H1 (cell line): ENCODE data around the gene PAWR. TPM values are rescaled to one million over a fixed set of nuclear protein-coding genes. Genes with fewer than 3 reads are reported as not detected.

ENCODE experiments used
- CTCF ChIA-PET: fragments of 300-600 bp; sonication (Branson Sonifier 250); formaldehyde crosslinking; loops from one replicate; lab custom pipeline; 2021; ENCODE audit not compliant: partially characterized antibody; lab: Charles Lee
- POLR2A ChIA-PET: fragments of 300-600 bp; sonication (Branson Sonifier 250); formaldehyde crosslinking; loops from one replicate; lab custom pipeline; 2021; ENCODE audit warnings: inconsistent platforms; ENCODE audit not compliant: partially characterized antibody; lab: Charles Lee
- DNase-seq, 2 experiments: peaks; one replicate each; pipeline versions ENCODE4 v3.0.0 to v3.0.0-alpha.2; 2010 to 2022; ENCODE audit warnings: low spot score in 2 of 2, low read depth in 1 of 2, mixed read lengths in 1 of 2
- FAIRE-seq: peaks from 2 replicates; lab custom pipeline; 2011; peaks lifted over from hg19 to GRCh38; lab: Jason Lieb, UNC
- H2AFZ ChIP-seq: 2 replicates; pipeline ENCODE4 v1.8.1; 2012; ENCODE audit warnings: low read length, inconsistent platforms
- H2AK5ac ChIP-seq: 2 replicates; pipeline ENCODE4 v1.6.1; 2013; ENCODE audit warnings: low read depth, low read length
- H2BK120ac ChIP-seq: replicated peaks from 2 replicates; pipeline ENCODE3; 2013; ENCODE audit warnings: low read depth, low read length, inconsistent platforms
- H2BK12ac ChIP-seq: 2 replicates; pipeline ENCODE4 v1.6.1; 2013; ENCODE audit warnings: low read depth, low read length
- H2BK15ac ChIP-seq: 2 replicates; pipeline ENCODE4 v1.6.1; 2013; ENCODE audit warnings: low read length
- H2BK20ac ChIP-seq: 2 replicates; pipeline ENCODE4 v1.6.1; 2013; ENCODE audit warnings: low read length
- H2BK5ac ChIP-seq: 2 replicates; pipeline ENCODE4 v1.6.1; 2013; ENCODE audit warnings: low read depth, low read length
- H3K14ac ChIP-seq: 2 replicates; pipeline ENCODE4 v1.6.1; 2013; ENCODE audit warnings: inconsistent platforms; ENCODE audit not compliant: insufficient read length
- H3K18ac ChIP-seq: 2 replicates; pipeline ENCODE4 v1.6.1; 2013; ENCODE audit warnings: low read length; ENCODE audit errors: extremely low read depth
- H3K23ac ChIP-seq: 2 replicates; pipeline ENCODE4 v1.6.1; 2013; ENCODE audit warnings: inconsistent platforms; ENCODE audit not compliant: insufficient read length
- H3K23me2 ChIP-seq: 2 replicates; pipeline ENCODE4 v1.6.1; 2013; ENCODE audit warnings: low read depth, low read length
- H3K27ac ChIP-seq: 2 replicates; pipeline ENCODE4 v1.6.1; 2011; ENCODE audit warnings: low read depth, low read length, inconsistent platforms
- H3K27me3 ChIP-seq, 4 experiments: replicated peaks in 1 of 4; 1 replicate in 1 of 4; 2 replicates in 3 of 4; pipeline versions ENCODE4 v1.6.1 to v1.8.1; 2011 to 2013; ENCODE audit warnings: low read length in 3 of 4, mild to moderate bottlenecking in 3 of 4, inconsistent platforms in 2 of 4, mixed read lengths in 2 of 4, moderate library complexity in 1 of 4; ENCODE audit not compliant: control insufficient read depth in 3 of 4, insufficient read depth in 3 of 4; ENCODE audit errors: extremely low read depth in 1 of 4
- H3K36me3 ChIP-seq, 4 experiments: 2 replicates each; pipeline versions ENCODE4 v1.6.1 to v1.8.1; 2011 to 2013; ENCODE audit warnings: mild to moderate bottlenecking in 4 of 4, low read length in 3 of 4, moderate library complexity in 2 of 4, control low read depth in 1 of 4, inconsistent platforms in 1 of 4; ENCODE audit not compliant: insufficient read depth in 4 of 4, control insufficient read depth in 2 of 4
- H3K4ac ChIP-seq: replicated peaks from 2 replicates; pipeline ENCODE3; 2013; ENCODE audit warnings: low read length, low read depth, mixed read lengths, inconsistent platforms; ENCODE audit not compliant: insufficient read length
- H3K4me1 ChIP-seq, 4 experiments: replicated peaks in 1 of 4; 1 replicate in 1 of 4; 2 replicates in 3 of 4; pipeline versions ENCODE4 v1.6.1 to v1.8.1; 2011 to 2013; ENCODE audit warnings: low read length in 3 of 4, inconsistent platforms in 2 of 4, mixed read lengths in 1 of 4; ENCODE audit not compliant: insufficient read depth in 4 of 4, control insufficient read depth in 3 of 4
- H3K4me2 ChIP-seq, 2 experiments: 2 replicates each; pipeline versions ENCODE4 v1.6.1 to v1.8.1; 2011 to 2013; ENCODE audit warnings: low read depth in 2 of 2, low read length in 2 of 2, control low read depth in 1 of 2, inconsistent platforms in 1 of 2, mild to moderate bottlenecking in 1 of 2; ENCODE audit not compliant: insufficient read depth in 1 of 2
- H3K4me3 ChIP-seq, 4 experiments: fragments of 200-600, 300-600 bp in 1 of 4; sonication (generic), shearing (Covaris generic), sonication (Bioruptor Twin) in 1 of 4; 2 replicates each; pipeline versions ENCODE4 v1.5.1 to v1.8.1; 2011 to 2016; ENCODE audit warnings: low read length in 4 of 4, low read depth in 3 of 4, control low read depth in 2 of 4, inconsistent platforms in 2 of 4, mild to moderate bottlenecking in 2 of 4, mixed read lengths in 1 of 4, moderate library complexity in 1 of 4; ENCODE audit not compliant: insufficient read depth in 2 of 4; ENCODE audit errors: extremely low read depth in 1 of 4
- H3K56ac ChIP-seq: replicated peaks from 2 replicates; pipeline ENCODE3; 2013; ENCODE audit warnings: low read depth, mild to moderate bottlenecking, mixed read lengths, low read length, inconsistent platforms; ENCODE audit not compliant: insufficient read length
- H3K79me1 ChIP-seq: 2 replicates; pipeline ENCODE4 v1.6.1; 2013; ENCODE audit warnings: low read depth, low read length, control low read depth
- H3K79me2 ChIP-seq, 2 experiments: 2 replicates each; pipeline versions ENCODE4 v1.6.1 to v1.8.1; 2012 to 2013; ENCODE audit warnings: low read length in 2 of 2, mild to moderate bottlenecking in 2 of 2, inconsistent platforms in 1 of 2; ENCODE audit not compliant: insufficient read depth in 2 of 2, control insufficient read depth in 1 of 2
- H3K9ac ChIP-seq, 4 experiments: replicated peaks in 1 of 4; 1 replicate in 1 of 4; 2 replicates in 3 of 4; pipeline versions ENCODE4 v1.6.1 to v1.8.1; 2011 to 2013; ENCODE audit warnings: low read depth in 3 of 4, low read length in 3 of 4, control low read depth in 2 of 4, mild to moderate bottlenecking in 2 of 4, moderate library complexity in 2 of 4, inconsistent platforms in 1 of 4; ENCODE audit errors: extremely low read depth in 1 of 4
- H3K9me3 ChIP-seq, 2 experiments: 2 replicates each; pipeline versions ENCODE4 v1.6.1 to v1.8.1; 2012 to 2013; ENCODE audit warnings: mild to moderate bottlenecking in 2 of 2, moderate library complexity in 2 of 2, control low read depth in 1 of 2, inconsistent platforms in 1 of 2, low read depth in 1 of 2, low read length in 1 of 2, mixed read lengths in 1 of 2; ENCODE audit not compliant: insufficient read depth in 2 of 2
- H4K20me1 ChIP-seq, 2 experiments: replicated peaks in 1 of 2; 2 replicates each; pipeline versions ENCODE3 to v1.8.1; 2011 to 2013; ENCODE audit warnings: inconsistent platforms in 2 of 2, low read length in 2 of 2, mild to moderate bottlenecking in 1 of 2; ENCODE audit not compliant: insufficient read depth in 2 of 2, control insufficient read depth in 1 of 2
- H4K5ac ChIP-seq: 2 replicates; pipeline ENCODE4 v1.6.1; 2013; ENCODE audit warnings: low read length, low read depth, mixed read lengths, inconsistent platforms; ENCODE audit not compliant: insufficient read length
- H4K8ac ChIP-seq: 2 replicates; pipeline ENCODE4 v1.8.0; 2013; ENCODE audit warnings: mild to moderate bottlenecking, moderate library complexity, low read length, inconsistent platforms; ENCODE audit not compliant: insufficient read depth; ENCODE audit errors: extremely low read depth
- H4K91ac ChIP-seq: replicated peaks from 2 replicates; pipeline ENCODE3; 2013; ENCODE audit warnings: low read length, mixed read lengths, inconsistent platforms; ENCODE audit not compliant: insufficient read length
- BCL11A ChIP-seq, 2 experiments: IDR thresholded peaks; one replicate each; pipeline ENCODE4 v1.6.1; 2011; ENCODE audit warnings: low read depth in 2 of 2, low read length in 2 of 2, mild to moderate bottlenecking in 2 of 2
- CBX8 ChIP-seq: fragments of 300-800, 300-1000 bp; sonication (generic); IDR thresholded peaks from 2 replicates; pipeline ENCODE4 v1.7.1; 2016; ENCODE audit warnings: low read depth, low read length, borderline replicate concordance
- CHD2 ChIP-seq: IDR thresholded peaks from 2 replicates; pipeline ENCODE4 v1.6.1; 2012; ENCODE audit warnings: low read length, improper control_type of control experiment
- CREB1 ChIP-seq: IDR thresholded peaks from 2 replicates; pipeline ENCODE4 v1.6.1; 2012; ENCODE audit warnings: inconsistent platforms
- CTBP2 ChIP-seq: IDR thresholded peaks from 2 replicates; pipeline ENCODE4 v1.7.0; 2011; ENCODE audit warnings: borderline replicate concordance, mild to moderate bottlenecking, moderate library complexity, mixed read lengths, low read length; ENCODE audit not compliant: insufficient read depth, insufficient read length
- HDAC6 ChIP-seq: IDR thresholded peaks from one replicate; pipeline ENCODE4 v1.7.1; 2012; ENCODE audit warnings: low read depth, mild to moderate bottlenecking, inconsistent platforms, low read length, moderate library complexity
- JUND ChIP-seq: IDR thresholded peaks from 2 replicates; pipeline ENCODE4 v1.6.1; 2011; ENCODE audit warnings: mild to moderate bottlenecking, improper control_type of control experiment, low read length
- KDM1A ChIP-seq: fragments of 200-600, 300-600 bp; sonication (generic); IDR thresholded peaks from 2 replicates; pipeline ENCODE4 v1.7.1; 2016; ENCODE audit warnings: mild to moderate bottlenecking, low read length, borderline replicate concordance
- RBBP5 ChIP-seq: IDR thresholded peaks from 2 replicates; pipeline ENCODE4 v1.7.1; 2012; ENCODE audit warnings: low read depth, mild to moderate bottlenecking, inconsistent platforms, low read length, moderate library complexity, borderline replicate concordance
- RNF2 ChIP-seq: fragments of 200-900, 300-1000 bp; sonication (generic); IDR thresholded peaks from 2 replicates; pipeline ENCODE4 v1.7.1; 2016; ENCODE audit warnings: borderline replicate concordance, low read depth, mild to moderate bottlenecking, antibody characterized with exemption, low read length; ENCODE audit not compliant: poor library complexity, severe bottlenecking; ENCODE audit errors: missing control alignments
- WGBS, 2 experiments: shearing (Covaris generic) in 1 of 2; methylation state at CpG; one replicate each; pipeline versions ENCODE4 v1.1.6 to v1.1.7; 2013 to 2015; ENCODE audit warnings: low lambda C conversion rate in 2 of 2, mixed read lengths in 2 of 2, inconsistent platforms in 1 of 2, low coverage in 1 of 2, missing lambda C conversion rate in 1 of 2; ENCODE audit not compliant: insufficient replicate concordance in 2 of 2, insufficient coverage in 1 of 2, insufficient read length in 1 of 2; ENCODE audit errors: extremely low coverage in 1 of 2, missing lambda C conversion rate in 1 of 2; 5-methylcytosine and 5-hydroxymethylcytosine counted together
- polyA plus RNA-seq, 7 experiments: library from polyadenylated mRNA; depleted of rRNA in 3 of 7; stranded (reverse) in 5 of 7; unstranded in 2 of 7; fragments of >200 nt in 5 of 7; fragments of 200-250 nt in 2 of 7; gene quantifications; 1 replicate in 5 of 7; 2 replicates in 1 of 7; 4 replicates in 1 of 7; pipeline versions ENCODE4 v1.2.1 to v1.2.3, GENCODE V29; 2011 to 2013; ENCODE audit warnings: missing spikeins in 2 of 7, mixed read lengths in 2 of 7
- total RNA-seq: library from RNA; stranded (reverse); fragmentation: NEBNext Ultra II Directional; extraction: Animal tissue kit (Norgen Biotek cat#: 25700); gene quantifications from 2 replicates; pipeline ENCODE4 v1.2.1, GENCODE V29; 2021

The PAWR gene
- total and polyA plus RNA-seq, 2 of the 8 experiments (the other 6 are each of a cell fraction or from before 2014, with no cell fraction given): 28.3 to 327 TPM

GRCh38 chr12:79650440-79650839, 40.3 kb downstream of the PAWR start:
- no peak overlapping the region for H2BK15ac ChIP-seq
- no peak overlapping the region for H3K4me3 ChIP-seq
- no peak overlapping the region for H2BK20ac ChIP-seq
- H3K4me1 ChIP-seq: peaks cover 0 to 9% (median 3%) of the 10 kb centered on the region in 4 experiments; a peak in 3 of 7 replicates
- no peaks in the 10 kb centered on the region; the same call in 1 of the 2 replicates for H3K79me1 ChIP-seq
- peaks cover 7 to 8% of the 10 kb centered on the region in 2 experiments for H4K20me1 ChIP-seq
- no peak overlapping the region for H2BK5ac ChIP-seq
- H4K91ac ChIP-seq: no peak overlapping the region
- H4K5ac ChIP-seq: no peak overlapping the region
- WGBS, 2 experiments: 89% methylated on average over 2 of the region's 2 CpGs; no CpG with 5 or more reads in 1 of the 2 experiments
- H3K9ac ChIP-seq: no peak overlapping the region
- H3K36me3 ChIP-seq: peaks cover 0 to 5% (median 1%) of the 10 kb centered on the region in 4 experiments; a peak in 1 of 8 replicates
- H2BK120ac ChIP-seq: no peak overlapping the region
- no peak overlapping the region for H3K14ac ChIP-seq
- H3K27me3 ChIP-seq: no peaks in the 10 kb centered on the region
- H3K18ac ChIP-seq: no peak overlapping the region
- no peak overlapping the region for H2BK12ac ChIP-seq
- H3K27ac ChIP-seq: no peak overlapping the region
- DNase-seq: no peak
- FAIRE-seq: no peak
- no peak overlapping the region for H3K23ac ChIP-seq
- H3K23me2 ChIP-seq: no peaks in the 10 kb centered on the region
- no peak overlapping the region for H3K56ac ChIP-seq
- no peak overlapping the region for H3K4ac ChIP-seq
- no peaks in the 10 kb centered on the region for H3K9me3 ChIP-seq
- H3K4me2 ChIP-seq: no peak overlapping the region
- TF ChIP-seq RNF2 (no peak), CBX8 (no peak), CTBP2 (no peak), BCL11A (IDR thresholded peaks at IDR 0.05; ENCODE audit: low read depth in 2 of 2, low read length in 2 of 2) (no peak), CREB1 (no peak), KDM1A (no peak), CHD2 (no peak), HDAC6 (no peak), JUND (no peak), RBBP5 (no peak)
- peaks cover 23 to 100% of the 10 kb centered on the region in 2 experiments for H3K79me2 ChIP-seq
- H2AK5ac ChIP-seq: no peak overlapping the region
- no peak overlapping the region for H4K8ac ChIP-seq
- POLR2A ChIA-PET: no interaction called here
- H2AFZ ChIP-seq: no peak overlapping the region
- CTCF ChIA-PET: interaction anchor here (0.6 kb wide), 1 partner anchor 242 kb away, joined by 3 read pairs; no protein-coding TSS in a partner anchor
